Keratinocyte (primary cell): ENCODE results near the gene COPA.
"Not testable (repeated sequence)": the region's sequence is repeated elsewhere in the genome, so short reads cannot be mapped to it uniquely, and the experiment has no call there.

Source experiments
- CTCF ChIP-seq, 3 experiments: IDR thresholded peaks in 1 of 3; conservative IDR thresholded peaks in 1 of 3; optimal IDR thresholded peaks in 1 of 3; 2 replicates in 2 of 3; 3 replicates in 1 of 3; pipeline versions ENCODE3 to v1.5.1; 2011; ENCODE audit warnings: low read length in 3 of 3, mild to moderate bottlenecking in 3 of 3, moderate library complexity in 2 of 3, control low read depth in 1 of 3, inconsistent platforms in 1 of 3; ENCODE audit not compliant: insufficient read depth in 2 of 3; ENCODE audit errors: extremely low read depth in 1 of 3
- EZH2 ChIP-seq: IDR thresholded peaks from one replicate; pipeline ENCODE4 v1.6.1; 2012; ENCODE audit warnings: inconsistent platforms, mild to moderate bottlenecking, low read length, moderate library complexity

- not testable (repeated sequence) for TF ChIP-seq CTCF (optimal IDR thresholded peaks at IDR 0.05 in 1 of 3, IDR thresholded peaks at IDR 0.05 in 1 of 3, conservative IDR thresholded peaks at IDR 0.05 in 1 of 3; ENCODE audit: extremely low read depth in 1 of 3, insufficient read depth in 2 of 3, low read length in 3 of 3); EZH2
Observed at GRCh38 chr1:160384812-160385211, 41.8 kb upstream of the COPA start.
